MM.1S (cell line): Measurements from ENCODE around the gene CD9.

ENCODE experiments used
- EZH2 ChIP-seq: fragments of 300-600 bp; sonication (generic); optimal IDR thresholded peaks from 2 replicates; pipeline ENCODE3; 2017; ENCODE audit warnings: low read depth, mild to moderate bottlenecking, antibody characterized with exemption, low read length, mixed read lengths
- EZH2phosphoT487 ChIP-seq: fragments of 300-600 bp; sonication (generic); IDR thresholded peaks from 2 replicates; pipeline ENCODE4 v1.6.1; 2018; ENCODE audit warnings: antibody characterized with exemption, low read length
- TF ChIP-seq, protein P1 (sequence below): fragments of 300-600 bp; sonication (generic); IDR thresholded peaks from 2 replicates; pipeline ENCODE4 v1.5.1; 2016; ENCODE audit warnings: antibody characterized with exemption, low read length, mixed read lengths

DNA sequence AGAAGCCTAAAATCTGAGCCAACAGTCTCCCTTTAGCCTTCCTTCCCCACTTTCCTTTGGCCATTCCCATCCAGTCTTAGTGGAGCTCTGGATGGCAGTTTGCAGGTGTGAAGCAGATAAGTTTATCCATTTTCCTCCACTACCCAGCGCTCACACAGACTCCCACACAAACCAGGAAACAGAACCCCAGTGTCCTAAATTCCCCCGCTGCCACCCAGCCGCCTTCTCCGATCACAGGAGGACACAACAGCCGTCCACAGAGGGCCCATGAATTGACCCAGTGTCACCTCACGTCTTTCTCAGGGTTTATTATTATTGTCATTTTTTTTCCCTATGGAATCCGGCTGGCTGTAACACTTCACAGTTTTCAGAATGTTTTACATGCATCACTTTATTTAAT, 16.4 kb downstream of the CD9 start:
- TF ChIP-seq EZH2 = no peak
- TF ChIP-seq EZH2phosphoT487 = no peak
- TF ChIP-seq, protein P1, sequence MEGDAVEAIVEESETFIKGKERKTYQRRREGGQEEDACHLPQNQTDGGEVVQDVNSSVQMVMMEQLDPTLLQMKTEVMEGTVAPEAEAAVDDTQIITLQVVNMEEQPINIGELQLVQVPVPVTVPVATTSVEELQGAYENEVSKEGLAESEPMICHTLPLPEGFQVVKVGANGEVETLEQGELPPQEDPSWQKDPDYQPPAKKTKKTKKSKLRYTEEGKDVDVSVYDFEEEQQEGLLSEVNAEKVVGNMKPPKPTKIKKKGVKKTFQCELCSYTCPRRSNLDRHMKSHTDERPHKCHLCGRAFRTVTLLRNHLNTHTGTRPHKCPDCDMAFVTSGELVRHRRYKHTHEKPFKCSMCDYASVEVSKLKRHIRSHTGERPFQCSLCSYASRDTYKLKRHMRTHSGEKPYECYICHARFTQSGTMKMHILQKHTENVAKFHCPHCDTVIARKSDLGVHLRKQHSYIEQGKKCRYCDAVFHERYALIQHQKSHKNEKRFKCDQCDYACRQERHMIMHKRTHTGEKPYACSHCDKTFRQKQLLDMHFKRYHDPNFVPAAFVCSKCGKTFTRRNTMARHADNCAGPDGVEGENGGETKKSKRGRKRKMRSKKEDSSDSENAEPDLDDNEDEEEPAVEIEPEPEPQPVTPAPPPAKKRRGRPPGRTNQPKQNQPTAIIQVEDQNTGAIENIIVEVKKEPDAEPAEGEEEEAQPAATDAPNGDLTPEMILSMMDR = no peak
